Activated CD8-positive, alpha-beta memory T cell treated with anti-CD3 and anti-CD28 coated beads, Interleukin-2, amount 10 ng/mL, durations not matched to agents 7 days and 5 days (primary cell): ENCODE data around the gene UBE2I. TPM values are rescaled to one million over a fixed set of nuclear protein-coding genes. Genes with fewer than 3 reads are reported as not detected.

ENCODE experiments used
- ATAC-seq: fragments of 150-1000 bp; cut with Tn5 transposase; one replicate; pipeline ENCODE4 v1.10.0; 2021; ENCODE audit warnings: moderate library complexity
- CTCF ChIA-PET: fragments of 350-600 bp; sonication (Branson Sonifier 250); formaldehyde crosslinking; loops from one replicate; lab custom pipeline; 2021; ENCODE audit warnings: antibody characterized with exemption; lab: Charles Lee
- DNase-seq: peaks from one replicate; pipeline ENCODE4 v3.0.0-alpha.2; 2020
- H3K27ac Mint-ChIP-seq: one replicate; pipeline ENCODE4 v1.8.0; 2021; ENCODE audit warnings: mild to moderate bottlenecking, mixed read lengths
- H3K27me3 Mint-ChIP-seq: one replicate; pipeline ENCODE4 v1.8.0; 2021; ENCODE audit warnings: mixed read lengths
- H3K36me3 Mint-ChIP-seq: one replicate; pipeline ENCODE4 v1.8.0; 2021; ENCODE audit warnings: mild to moderate bottlenecking, mixed read lengths
- H3K4me1 Mint-ChIP-seq: one replicate; pipeline ENCODE4 v1.8.0; 2021; ENCODE audit warnings: mixed read lengths
- H3K4me3 Mint-ChIP-seq: one replicate; pipeline ENCODE4 v1.8.0; 2021; ENCODE audit warnings: mild to moderate bottlenecking, moderate library complexity, mixed read lengths
- H3K9me3 Mint-ChIP-seq: one replicate; pipeline ENCODE4 v1.8.0; 2022; ENCODE audit warnings: low read depth, mixed read lengths
- total RNA-seq, 2 experiments: library from RNA; stranded (reverse); gene quantifications; one replicate each; pipeline ENCODE4 v1.2.3, GENCODE V29; 2021

UBE2I gene
- total RNA-seq, 2 experiments from 2014 or later, result 224 to 253 TPM

DNA sequence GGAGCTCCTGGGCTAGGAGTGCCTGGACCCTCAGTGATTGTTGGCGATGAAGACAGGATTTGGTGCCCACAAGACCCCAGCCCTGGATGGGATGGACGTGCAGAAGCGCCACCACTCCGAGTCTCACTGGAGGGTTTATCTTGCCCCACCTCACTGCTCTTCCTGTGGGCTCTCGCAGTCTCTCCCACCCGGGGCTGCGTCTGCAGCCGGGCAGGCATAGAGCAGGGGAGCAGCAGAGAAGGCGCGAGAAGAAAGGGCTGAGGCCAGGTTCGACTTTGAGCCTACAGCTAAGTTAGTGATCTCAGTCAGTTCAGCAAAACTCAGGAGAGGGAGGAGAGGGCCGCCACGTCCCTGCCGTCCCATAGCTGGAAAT is 6.6 kb downstream of the UBE2I start:
- Mint-ChIP-seq H3K27ac (no peak overlapping the region), H3K4me3 (no peak overlapping the region), H3K4me1 (peaks cover 22% of the 10 kb centered on the region), H3K36me3 (peaks cover 56% of the 10 kb centered on the region), H3K27me3 (no peaks in the 10 kb centered on the region), H3K9me3 (no peaks in the 10 kb centered on the region)
- no peak for ATAC-seq
- no peak for DNase-seq
- CTCF ChIA-PET, result no interaction called here

- Mint-ChIP-seq H3K4me1 (peaks cover 12% of the 10 kb centered on the region), H3K9me3 (no peaks in the 10 kb centered on the region), H3K4me3 (no peak overlapping the region), H3K36me3 (peaks cover 57% of the 10 kb centered on the region), H3K27me3 (no peaks in the 10 kb centered on the region), H3K27ac (no peak overlapping the region)
- ATAC-seq, result no peak
- DNase-seq, result peak; percentile 37
- CTCF ChIA-PET, result no interaction called here
Measured at GRCh38 chr16:1317479-1318267, 8.2 kb downstream of the UBE2I start.

DNA sequence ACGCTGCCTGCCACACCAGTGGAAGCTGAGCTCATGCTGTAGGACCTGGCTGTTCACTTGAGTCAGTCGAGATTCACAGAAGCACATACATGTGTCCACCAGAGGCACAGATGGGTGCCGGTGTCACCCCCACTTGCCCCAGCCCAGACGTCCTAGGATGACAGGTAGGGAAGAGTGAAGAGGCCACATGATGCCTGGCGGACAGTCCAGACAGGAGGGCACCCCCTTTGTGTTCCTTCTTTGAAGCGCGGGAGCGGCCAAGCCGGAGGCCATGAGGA is 8.8 kb downstream of the UBE2I start:
- no peak overlapping the region for H3K27ac Mint-ChIP-seq
- H3K4me3 Mint-ChIP-seq, result no peak overlapping the region
- peaks cover 7% of the 10 kb centered on the region for H3K4me1 Mint-ChIP-seq
- no peaks in the 10 kb centered on the region for H3K27me3 Mint-ChIP-seq
- no peak for DNase-seq
- H3K9me3 Mint-ChIP-seq, result no peaks in the 10 kb centered on the region
- no peak for ATAC-seq
- H3K36me3 Mint-ChIP-seq, result peaks cover 57% of the 10 kb centered on the region
- CTCF ChIA-PET, result no interaction called here

- no peaks in the 10 kb centered on the region for H3K9me3 Mint-ChIP-seq
- H3K4me1 Mint-ChIP-seq, result peaks cover 7% of the 10 kb centered on the region
- no peak overlapping the region for H3K27ac Mint-ChIP-seq
- H3K27me3 Mint-ChIP-seq, result no peaks in the 10 kb centered on the region
- DNase-seq, result peak; percentile 37
- ATAC-seq, result no peak
- H3K4me3 Mint-ChIP-seq, result no peak overlapping the region
- H3K36me3 Mint-ChIP-seq, result peaks cover 59% of the 10 kb centered on the region
- CTCF ChIA-PET, result no interaction called here
Measured at GRCh38 chr16:1319041-1319440, 9.6 kb downstream of the UBE2I start.

DNA sequence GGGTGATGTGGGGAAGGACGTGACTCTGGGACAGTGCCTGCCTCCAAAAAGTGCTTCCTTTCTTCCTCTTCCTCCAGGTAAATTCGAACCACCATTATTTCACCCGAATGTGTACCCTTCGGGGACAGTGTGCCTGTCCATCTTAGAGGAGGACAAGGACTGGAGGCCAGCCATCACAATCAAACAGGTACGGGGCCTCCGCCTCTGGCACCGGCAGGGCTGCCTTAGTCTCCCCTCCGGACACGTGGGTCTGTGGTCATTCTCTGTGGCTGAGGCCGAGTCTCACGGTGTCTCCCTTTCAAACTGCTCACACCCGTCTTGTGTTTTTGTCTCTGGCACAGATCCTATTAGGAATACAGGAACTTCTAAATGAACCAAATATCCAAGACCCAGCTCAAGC is 10.7 kb downstream of the UBE2I start:
- Mint-ChIP-seq H3K27me3 (no peaks in the 10 kb centered on the region), H3K4me3 (no peak overlapping the region), H3K4me1 (peaks cover 2% of the 10 kb centered on the region), H3K9me3 (no peaks in the 10 kb centered on the region), H3K27ac (no peak overlapping the region), H3K36me3 (peaks cover 57% of the 10 kb centered on the region)
- DNase-seq, result no peak
- CTCF ChIA-PET, result no interaction called here
- no peak for ATAC-seq

GRCh38 chr16:1320658-1321240 is 11.3 kb downstream of the UBE2I start:
- no peak for DNase-seq
- no peak overlapping the region for H3K27ac Mint-ChIP-seq
- no peaks in the 10 kb centered on the region for H3K4me1 Mint-ChIP-seq
- no peak for ATAC-seq
- H3K4me3 Mint-ChIP-seq, result no peak overlapping the region
- no peaks in the 10 kb centered on the region for H3K27me3 Mint-ChIP-seq
- CTCF ChIA-PET, result no interaction called here
- no peaks in the 10 kb centered on the region for H3K9me3 Mint-ChIP-seq
- peaks cover 53% of the 10 kb centered on the region for H3K36me3 Mint-ChIP-seq

- no peak overlapping the region for H3K4me3 Mint-ChIP-seq
- H3K27me3 Mint-ChIP-seq, result no peaks in the 10 kb centered on the region
- no peaks in the 10 kb centered on the region for H3K9me3 Mint-ChIP-seq
- H3K27ac Mint-ChIP-seq, result no peak overlapping the region
- H3K4me1 Mint-ChIP-seq, result no peaks in the 10 kb centered on the region
- ATAC-seq, result no peak
- DNase-seq, result no peak
- peaks cover 41% of the 10 kb centered on the region for H3K36me3 Mint-ChIP-seq
- CTCF ChIA-PET, result no interaction called here
Measured at GRCh38 chr16:1322407-1322806, 13.0 kb downstream of the UBE2I start.

GRCh38 chr16:1323296-1324239 is 14.1 kb downstream of the UBE2I start:
- H3K4me3 Mint-ChIP-seq, result no peak overlapping the region
- no peak overlapping the region for H3K27ac Mint-ChIP-seq
- no peaks in the 10 kb centered on the region for H3K4me1 Mint-ChIP-seq
- H3K27me3 Mint-ChIP-seq, result no peaks in the 10 kb centered on the region
- no peaks in the 10 kb centered on the region for H3K9me3 Mint-ChIP-seq
- no peak for DNase-seq
- CTCF ChIA-PET, result interaction anchor here (0.6 kb wide), 1 partner anchor 40 kb away, joined by 3 read pairs; no protein-coding TSS in a partner anchor
- H3K36me3 Mint-ChIP-seq, result peaks cover 30% of the 10 kb centered on the region
- peak; percentile 11 for ATAC-seq

- Mint-ChIP-seq H3K27me3 (no peaks in the 10 kb centered on the region), H3K27ac (no peak overlapping the region), H3K36me3 (peaks cover 26% of the 10 kb centered on the region), H3K4me1 (no peaks in the 10 kb centered on the region), H3K9me3 (no peaks in the 10 kb centered on the region), H3K4me3 (no peak overlapping the region)
- CTCF ChIA-PET, result interaction anchor here (0.6 kb wide), 1 partner anchor 39 kb away, joined by 3 read pairs; no protein-coding TSS in a partner anchor
- DNase-seq (no peak), ATAC-seq (no peak)
Measured at GRCh38 chr16:1324286-1324826, 14.9 kb downstream of the UBE2I start.

DNA sequence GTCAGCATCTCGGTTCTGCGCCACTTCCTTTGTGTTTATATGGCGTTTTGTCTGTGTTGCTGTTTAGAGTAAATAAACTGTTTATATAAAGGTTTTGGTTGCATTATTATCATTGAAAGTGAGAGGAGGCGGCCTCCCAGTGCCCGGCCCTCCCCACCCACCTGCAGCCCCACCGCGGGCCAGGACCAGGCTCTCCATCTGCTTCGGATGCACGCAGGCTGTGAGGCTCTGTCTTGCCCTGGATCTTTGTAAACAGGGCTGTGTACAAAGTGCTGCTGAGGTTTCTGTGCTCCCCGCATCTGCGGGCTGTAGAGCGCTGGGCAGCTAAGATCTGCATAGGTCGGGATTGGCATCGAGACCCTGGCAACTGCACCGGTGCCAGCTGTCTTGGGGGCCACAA is 15.8 kb downstream of the UBE2I start:
- CTCF ChIA-PET, result no interaction called here

GRCh38 chr16:1325673-1326371 is 16.4 kb downstream of the UBE2I start:
- no peak overlapping the region for H3K27ac Mint-ChIP-seq
- no peaks in the 10 kb centered on the region for H3K4me1 Mint-ChIP-seq
- ATAC-seq (peak; percentile 38), DNase-seq (no peak)
- CTCF ChIA-PET, result interaction anchor here (1.2 kb wide), 1 partner anchor 26 kb away, joined by 4 read pairs; no protein-coding TSS in a partner anchor
- no peaks in the 10 kb centered on the region for H3K9me3 Mint-ChIP-seq
- H3K36me3 Mint-ChIP-seq, result peaks cover 14% of the 10 kb centered on the region
- H3K4me3 Mint-ChIP-seq, result no peak overlapping the region
- H3K27me3 Mint-ChIP-seq, result no peaks in the 10 kb centered on the region

More for the DNA sequence above, 15.8 kb downstream of the UBE2I start:
- H3K27me3 Mint-ChIP-seq, result no peaks in the 10 kb centered on the region
- H3K4me1 Mint-ChIP-seq, result no peaks in the 10 kb centered on the region
- H3K4me3 Mint-ChIP-seq, result no peak overlapping the region
- peaks cover 18% of the 10 kb centered on the region for H3K36me3 Mint-ChIP-seq
- ATAC-seq (no peak), DNase-seq (no peak)
- no peak overlapping the region for H3K27ac Mint-ChIP-seq
- no peaks in the 10 kb centered on the region for H3K9me3 Mint-ChIP-seq

- ATAC-seq, result no peak
- H3K36me3 Mint-ChIP-seq, result peaks cover 11% of the 10 kb centered on the region
- H3K4me3 Mint-ChIP-seq, result no peak overlapping the region
- DNase-seq, result no peak
- H3K4me1 Mint-ChIP-seq, result peaks cover 3% of the 10 kb centered on the region
- H3K27me3 Mint-ChIP-seq, result peaks cover 3% of the 10 kb centered on the region
- CTCF ChIA-PET, result interaction anchor here (1.2 kb wide), 1 partner anchor 26 kb away, joined by 4 read pairs; no protein-coding TSS in a partner anchor
- H3K27ac Mint-ChIP-seq, result no peak overlapping the region
- no peaks in the 10 kb centered on the region for H3K9me3 Mint-ChIP-seq
Measured at GRCh38 chr16:1326391-1326790, 17.0 kb downstream of the UBE2I start.
